ENCODE data around the gene C2orf92.

- no peak for TF ChIP-seq TAF1 (IDR thresholded peaks at IDR 0.05; ENCODE audit: borderline replicate concordance, insufficient read depth, low read length)
- no peak for TF ChIP-seq REST (IDR thresholded peaks at IDR 0.05; ENCODE audit: insufficient read depth in 1 of 2, low read depth in 2 of 2, low read length in 2 of 2)
- TF ChIP-seq POLR2AphosphoS5 (IDR thresholded peaks at IDR 0.05; ENCODE audit: low read depth, low read length): no peak
Measured at GRCh38 chr2:97678298-97678697, 8.8 kb downstream of the C2orf92 start.

Measured in PFSK-1 (cell line).